Measurements from ENCODE around the gene ATP5PO.

GRCh38 chr21:33899199-33899598 lies 16.4 kb downstream of the ATP5PO start:
- TF ChIP-seq CTCF (IDR thresholded peaks at IDR 0.05) = no peak
- TF ChIP-seq POLR2A (IDR thresholded peaks at IDR 0.05) = no peak
